ENCODE results near the gene FGF19.

DNA sequence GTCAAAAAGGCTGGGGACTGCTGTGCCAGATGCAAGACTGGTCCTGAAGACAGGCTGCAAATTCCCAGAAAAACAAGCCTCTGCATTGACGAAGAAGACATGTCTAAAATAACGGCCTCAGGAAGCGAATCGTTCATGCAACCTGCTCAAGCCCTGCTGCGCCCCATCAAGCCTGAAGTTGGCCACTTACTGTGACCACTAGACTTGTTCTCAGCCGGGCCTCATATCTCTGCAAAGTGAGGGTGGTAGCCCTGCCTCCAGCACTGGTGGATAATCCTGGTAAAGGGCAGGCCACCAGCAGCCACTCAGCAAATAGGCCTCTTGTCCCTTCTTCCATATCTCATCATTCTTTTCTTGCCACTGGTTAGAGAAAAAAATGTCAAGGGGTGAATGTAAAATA lies 40.5 kb downstream of the FGF19 start:
- TF ChIP-seq, protein P1, sequence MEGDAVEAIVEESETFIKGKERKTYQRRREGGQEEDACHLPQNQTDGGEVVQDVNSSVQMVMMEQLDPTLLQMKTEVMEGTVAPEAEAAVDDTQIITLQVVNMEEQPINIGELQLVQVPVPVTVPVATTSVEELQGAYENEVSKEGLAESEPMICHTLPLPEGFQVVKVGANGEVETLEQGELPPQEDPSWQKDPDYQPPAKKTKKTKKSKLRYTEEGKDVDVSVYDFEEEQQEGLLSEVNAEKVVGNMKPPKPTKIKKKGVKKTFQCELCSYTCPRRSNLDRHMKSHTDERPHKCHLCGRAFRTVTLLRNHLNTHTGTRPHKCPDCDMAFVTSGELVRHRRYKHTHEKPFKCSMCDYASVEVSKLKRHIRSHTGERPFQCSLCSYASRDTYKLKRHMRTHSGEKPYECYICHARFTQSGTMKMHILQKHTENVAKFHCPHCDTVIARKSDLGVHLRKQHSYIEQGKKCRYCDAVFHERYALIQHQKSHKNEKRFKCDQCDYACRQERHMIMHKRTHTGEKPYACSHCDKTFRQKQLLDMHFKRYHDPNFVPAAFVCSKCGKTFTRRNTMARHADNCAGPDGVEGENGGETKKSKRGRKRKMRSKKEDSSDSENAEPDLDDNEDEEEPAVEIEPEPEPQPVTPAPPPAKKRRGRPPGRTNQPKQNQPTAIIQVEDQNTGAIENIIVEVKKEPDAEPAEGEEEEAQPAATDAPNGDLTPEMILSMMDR (IDR thresholded peaks at IDR 0.05): no peak
- no peak for TF ChIP-seq POLR2A (IDR thresholded peaks at IDR 0.05)
